ENCODE data around the gene TMED9. TPM values are rescaled to one million over a fixed set of nuclear protein-coding genes. Genes with fewer than 3 reads are reported as not detected.

Gene TMED9
- total RNA-seq, 4 donors from 2014 or later = 12.8 to 106 (median 73.4) TPM

DNA sequence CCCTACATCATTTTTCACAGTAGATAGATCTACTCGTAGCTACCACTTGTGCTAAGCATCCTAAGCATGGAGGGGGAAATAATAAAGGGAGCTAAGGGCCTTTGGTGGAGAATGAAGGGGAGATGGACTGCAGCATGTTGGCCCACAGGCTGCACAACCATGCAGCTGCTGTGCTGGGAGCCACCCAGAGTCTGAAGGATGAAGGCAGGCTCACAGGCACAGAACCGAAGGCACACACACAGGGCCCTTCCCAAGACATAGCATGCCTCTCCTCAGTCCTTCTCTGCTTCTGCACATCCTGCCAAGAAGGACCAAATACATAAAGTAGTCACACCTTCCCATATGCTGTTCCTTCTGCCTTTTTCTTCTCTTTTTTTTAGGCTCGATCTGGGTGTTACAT lies 44.3 kb upstream of the TMED9 start:
- intact Hi-C loops (cut with DNase I; ENCODE audit: low total_unique reads) = no loop called here
- Histone ChIP-seq H3K27ac (peak overlapping the region in 1 of 2 donors; percentile 17), H3K4me3 (no peak overlapping the region), H3K9me3 (no peaks in the 10 kb centered on the region), H3K4me1 (peaks cover 12 to 23% of the 10 kb centered on the region in 2 donors), H3K36me3 (no peaks in the 10 kb centered on the region), H3K27me3 (no peaks in the 10 kb centered on the region)
- no peak for DNase-seq
- TF ChIP-seq CTCF (IDR thresholded peaks at IDR 0.05) (no peak), POLR2A (IDR thresholded peaks at IDR 0.05) (no peak)

DNA sequence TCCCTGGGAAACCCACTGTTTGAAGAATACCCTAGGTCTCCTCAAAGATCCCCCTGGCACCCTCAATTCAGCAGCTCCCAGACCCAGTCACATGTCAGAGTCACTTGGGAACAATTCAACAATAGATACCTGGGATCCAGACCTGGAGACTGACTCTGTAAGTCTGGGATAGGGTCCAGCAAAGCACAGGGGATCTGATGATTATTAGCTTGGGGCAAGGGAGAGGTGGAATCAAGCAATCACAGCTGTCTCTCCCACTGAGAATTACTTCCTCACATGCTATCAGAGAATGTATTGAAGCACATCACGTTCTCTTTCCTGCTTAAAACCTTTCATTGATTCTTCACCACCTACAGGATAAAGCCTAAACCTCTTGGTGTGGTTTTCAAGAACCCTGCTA lies 43.5 kb upstream of the TMED9 start:
- H3K9me3 ChIP-seq = no peaks in the 10 kb centered on the region
- intact Hi-C loops (cut with DNase I; ENCODE audit: low total_unique reads) = no loop called here
- peaks cover 17 to 25% of the 10 kb centered on the region in 2 donors for H3K4me1 ChIP-seq
- no peak overlapping the region for H3K27ac ChIP-seq
- DNase-seq = no peak
- no peaks in the 10 kb centered on the region for H3K27me3 ChIP-seq
- H3K36me3 ChIP-seq = no peaks in the 10 kb centered on the region
- H3K4me3 ChIP-seq = no peak overlapping the region
- TF ChIP-seq CTCF (IDR thresholded peaks at IDR 0.05) = no peak
- TF ChIP-seq POLR2A (IDR thresholded peaks at IDR 0.05) = no peak

GRCh38 chr5:177550122-177550521 lies 41.9 kb upstream of the TMED9 start:
- Histone ChIP-seq H3K27ac (no peak overlapping the region), H3K4me3 (no peak overlapping the region), H3K9me3 (no peaks in the 10 kb centered on the region), H3K4me1 (peaks cover 13 to 17% of the 10 kb centered on the region in 2 donors), H3K27me3 (no peaks in the 10 kb centered on the region), H3K36me3 (no peaks in the 10 kb centered on the region)
- intact Hi-C loops (cut with DNase I; ENCODE audit: low total_unique reads) = no loop called here
- DNase-seq = no peak
- TF ChIP-seq CTCF (IDR thresholded peaks at IDR 0.05) (no peak), POLR2A (IDR thresholded peaks at IDR 0.05) (no peak)

GRCh38 chr5:177552839-177553455 lies 39.1 kb upstream of the TMED9 start:
- intact Hi-C loops (cut with DNase I; ENCODE audit: low total_unique reads) = no loop called here
- DNase-seq = no peak
- TF ChIP-seq POLR2A (IDR thresholded peaks at IDR 0.05) (no peak), CTCF (IDR thresholded peaks at IDR 0.05) (no peak)
- H3K27ac ChIP-seq = peak overlapping the region; percentile 81 to 89
- peak overlapping the region; percentile 93 to 95 for H3K4me3 ChIP-seq
- no peaks in the 10 kb centered on the region for H3K36me3 ChIP-seq
- no peaks in the 10 kb centered on the region for H3K9me3 ChIP-seq
- H3K27me3 ChIP-seq = no peaks in the 10 kb centered on the region
- peaks cover 7 to 12% of the 10 kb centered on the region in 2 donors for H3K4me1 ChIP-seq

DNA sequence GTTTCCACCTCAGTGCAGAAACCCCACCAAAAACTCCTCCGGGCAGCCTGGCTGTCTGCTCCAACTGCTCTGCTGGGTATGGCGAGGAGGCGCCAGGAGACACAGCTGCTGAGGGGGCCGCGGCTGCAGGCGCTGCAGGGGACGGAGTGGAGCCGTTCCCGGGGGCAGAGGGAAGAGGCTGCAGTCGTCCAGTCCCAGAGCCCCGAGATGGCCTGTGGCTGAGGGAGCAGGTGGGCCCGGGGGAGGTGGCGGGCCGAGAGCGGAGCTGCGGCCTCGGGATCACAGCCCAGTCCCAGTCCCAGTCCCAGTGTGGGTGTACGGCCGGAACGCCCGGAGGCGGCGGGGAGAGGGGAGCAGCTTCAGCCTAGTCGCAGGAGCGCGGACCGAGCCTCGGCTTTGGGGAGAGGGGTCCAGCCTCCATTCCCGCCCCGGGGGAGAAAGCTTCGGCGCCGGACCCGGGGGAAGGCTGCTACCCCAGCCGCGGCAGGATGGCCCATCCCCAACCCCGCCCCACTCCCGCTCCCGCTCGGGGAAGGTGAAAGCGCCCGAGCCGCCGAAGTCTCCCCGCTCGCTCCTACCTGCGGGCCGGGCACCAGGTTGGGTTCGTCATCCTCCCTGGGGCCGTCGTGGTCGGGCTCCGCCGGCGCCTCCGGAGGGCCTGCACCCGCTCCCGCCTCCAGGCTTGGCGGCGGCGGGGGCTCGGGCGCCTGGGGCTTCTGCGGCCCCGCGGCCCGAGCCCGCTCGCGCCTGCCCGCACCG lies 38.2 kb upstream of the TMED9 start:
- Histone ChIP-seq H3K36me3 (no peaks in the 10 kb centered on the region), H3K27ac (peak overlapping the region; percentile 81 to 89), H3K4me1 (peaks cover 7 to 12% of the 10 kb centered on the region in 2 donors), H3K27me3 (no peaks in the 10 kb centered on the region), H3K4me3 (peak overlapping the region; percentile 93 to 95), H3K9me3 (no peaks in the 10 kb centered on the region)
- no peak for TF ChIP-seq POLR2A (IDR thresholded peaks at IDR 0.05)
- no peak for TF ChIP-seq CTCF (IDR thresholded peaks at IDR 0.05)
- peak in 1 of 2 donors; percentile 51 for DNase-seq
- intact Hi-C loops (cut with DNase I; ENCODE audit: low total_unique reads) = no loop called here
